NCI-H774 (cell line): ENCODE data around the gene CCDC124.

Experiments
- DNase-seq: peaks from one replicate; lab custom pipeline; 2025; lab: John Stamatoyannopoulos, UW

Gene CCDC124

GRCh38 chr19:17953869-17954268 is 21.1 kb downstream of the CCDC124 start:
- no peak for DNase-seq

GRCh38 chr19:17954401-17954800 is 21.6 kb downstream of the CCDC124 start:
- DNase-seq: no peak

- DNase-seq: no peak
Measured at GRCh38 chr19:17957149-17957849, 24.5 kb downstream of the CCDC124 start.

GRCh38 chr19:17957885-17958284 is 25.1 kb downstream of the CCDC124 start:
- no peak for DNase-seq

- no peak for DNase-seq
Measured at GRCh38 chr19:17963936-17964691, 31.3 kb downstream of the CCDC124 start.

- no peak for DNase-seq
Measured at GRCh38 chr19:17965370-17966128, 32.7 kb downstream of the CCDC124 start.

GRCh38 chr19:17966129-17966483 is 33.3 kb downstream of the CCDC124 start:
- no peak for DNase-seq

GRCh38 chr19:17966550-17967256 is 33.9 kb downstream of the CCDC124 start, which contains the start of gene KCNN1:
Gene KCNN1, plus strand, starts transcription at chr19:17967107. Its CDS starts 6,782 bp downstream, at chr19:17973889.
- DNase-seq: no peak

GRCh38 chr19:17967257-17968051 is 34.6 kb downstream of the CCDC124 start:
- DNase-seq: no peak

GRCh38 chr19:17968362-17968761 is 35.5 kb downstream of the CCDC124 start:
- DNase-seq: no peak

- DNase-seq: no peak
Measured at GRCh38 chr19:17969096-17969792, 36.4 kb downstream of the CCDC124 start.

GRCh38 chr19:17972230-17972629 is 39.4 kb downstream of the CCDC124 start:
- DNase-seq: no peak

GRCh38 chr19:17973759-17974158 is 40.9 kb downstream of the CCDC124 start:
- no peak for DNase-seq

- no peak for DNase-seq
Measured at GRCh38 chr19:17974551-17974950, 41.7 kb downstream of the CCDC124 start.

GRCh38 chr19:17975032-17975431 is 42.2 kb downstream of the CCDC124 start:
- DNase-seq: no peak

GRCh38 chr19:17977021-17977420 is 44.2 kb downstream of the CCDC124 start:
- DNase-seq: no peak

- no peak for DNase-seq
Measured at GRCh38 chr19:17977488-17977887, 44.7 kb downstream of the CCDC124 start.

- no peak for DNase-seq
Measured at GRCh38 chr19:17981611-17982010, 48.8 kb downstream of the CCDC124 start.

GRCh38 chr19:17982430-17982829 is 49.6 kb downstream of the CCDC124 start:
- DNase-seq: no peak

- DNase-seq: no peak
Measured at GRCh38 chr19:17985037-17985818, 52.4 kb downstream of the CCDC124 start.
